ENCODE results near the gene SMC3. TPM values are rescaled to one million over a fixed set of nuclear protein-coding genes. Genes with fewer than 3 reads are reported as not detected.
A peak's percentile ranks its signal among the peaks of the same experiment; 100 is the strongest.
"Not testable (repeated sequence)": the region's sequence is repeated elsewhere in the genome, so short reads cannot be mapped to it uniquely, and the experiment has no call there.

Gene SMC3
- total RNA-seq, 2 experiments from 2014 or later = 38.4 to 73.4 TPM

- Histone ChIP-seq H3K4me2 (ENCODE audit: low read length) (peak overlapping the region; percentile 48), H3K36me3 (ENCODE audit: insufficient read depth, low read length) (no peaks in the 10 kb centered on the region), H3K9me3 (ENCODE audit: low read length) (no peaks in the 10 kb centered on the region), H3K79me2 (ENCODE audit: insufficient read depth, low read depth, low read length) (no peaks in the 10 kb centered on the region), H3K4me3 (ENCODE audit: low read depth, low read length, poor library complexity, severe bottlenecking) (no peak overlapping the region), H3K4me1 (ENCODE audit: insufficient read depth, low read length, poor library complexity, severe bottlenecking) (peaks cover 41% of the 10 kb centered on the region), H4K20me1 (ENCODE audit: insufficient read depth, low read length) (no peaks in the 10 kb centered on the region), H3K9me2 (ENCODE audit: insufficient read depth, low read length) (no peaks in the 10 kb centered on the region), H2AFZ (ENCODE audit: low read length) (peak overlapping the region; percentile 56; the same call in 1 of the 2 replicates), H3K27ac (ENCODE audit: low read depth, low read length, poor library complexity, severe bottlenecking) (peak overlapping the region; percentile 20)
- intact Hi-C loops (cut with micrococcal nuclease; ENCODE audit: unreplicated experiment) = loop anchor here (2.0 kb wide), 1 partner anchor 26 kb away; no protein-coding TSS in a partner anchor
- POLR2A ChIA-PET = interaction anchor here (0.6 to 0.7 kb wide), 2 partner anchors 112 to 717 kb away, joined by 3 read pairs; no protein-coding TSS in a partner anchor
- TF ChIP-seq CTCF (conservative IDR thresholded peaks at IDR 0.05; ENCODE audit: low read length) = no peak
- TF ChIP-seq EZH2phosphoT487 (IDR thresholded peaks at IDR 0.05; ENCODE audit: borderline replicate concordance, low read depth, low read length) = no peak
- peak; percentile 31 for DNase-seq (ENCODE audit: low spot score)
- BruUV-seq (replicated peaks) = no TSS peak
- CTCF ChIA-PET (ENCODE audit: unreplicated experiment) = no interaction called here
Observed at GRCh38 chr10:110528224-110528996, 39.1 kb upstream of the SMC3 start.

GRCh38 chr10:110528997-110529524 is 38.4 kb upstream of the SMC3 start:
- peak; percentile 42 for DNase-seq (ENCODE audit: low spot score)
- H3K79me2 ChIP-seq (ENCODE audit: insufficient read depth, low read depth, low read length); H4K20me1 ChIP-seq (ENCODE audit: insufficient read depth, low read length); CTCF ChIA-PET (ENCODE audit: unreplicated experiment); H3K36me3 ChIP-seq (ENCODE audit: insufficient read depth, low read length); H3K9me3 ChIP-seq (ENCODE audit: low read length); H3K9me2 ChIP-seq (ENCODE audit: insufficient read depth, low read length); BruUV-seq (replicated peaks): not testable (repeated sequence)
- Histone ChIP-seq H3K4me3 (ENCODE audit: low read depth, low read length, poor library complexity, severe bottlenecking) (peak overlapping the region; percentile 2), H3K4me1 (ENCODE audit: insufficient read depth, low read length, poor library complexity, severe bottlenecking) (peaks cover 43% of the 10 kb centered on the region), H3K27ac (ENCODE audit: low read depth, low read length, poor library complexity, severe bottlenecking) (peak overlapping the region; percentile 20), H3K4me2 (ENCODE audit: low read length) (peak overlapping the region; percentile 48), H2AFZ (ENCODE audit: low read length) (peak overlapping the region; percentile 56; the same call in 1 of the 2 replicates)
- intact Hi-C loops (cut with micrococcal nuclease; ENCODE audit: unreplicated experiment) = loop anchor here (2.0 kb wide), 1 partner anchor 26 kb away; no protein-coding TSS in a partner anchor
- POLR2A ChIA-PET = interaction anchor here (0.6 to 1.2 kb wide), 3 partner anchors 18 to 716 kb away, joined by 3 to 4 read pairs (median 3); no protein-coding TSS in a partner anchor

- H3K4me1 ChIP-seq (ENCODE audit: insufficient read depth, low read length, poor library complexity, severe bottlenecking) = peaks cover 45% of the 10 kb centered on the region
- intact Hi-C loops (cut with micrococcal nuclease; ENCODE audit: unreplicated experiment) = loop anchor here (2.0 to 5.0 kb wide), 2 partner anchors 27 to 72 kb away; no protein-coding TSS in a partner anchor
- no peak for TF ChIP-seq CTCF (conservative IDR thresholded peaks at IDR 0.05; ENCODE audit: low read length)
- no peak for TF ChIP-seq EZH2phosphoT487 (IDR thresholded peaks at IDR 0.05; ENCODE audit: borderline replicate concordance, low read depth, low read length)
- H3K36me3 ChIP-seq (ENCODE audit: insufficient read depth, low read length) = no peaks in the 10 kb centered on the region
- H3K4me3 ChIP-seq (ENCODE audit: low read depth, low read length, poor library complexity, severe bottlenecking) = no peak overlapping the region
- H3K79me2 ChIP-seq (ENCODE audit: insufficient read depth, low read depth, low read length) = no peaks in the 10 kb centered on the region
- BruUV-seq (replicated peaks) = no TSS peak
- no peaks in the 10 kb centered on the region for H3K9me2 ChIP-seq (ENCODE audit: insufficient read depth, low read length)
- peak overlapping the region; percentile 56; the same call in 1 of the 2 replicates for H2AFZ ChIP-seq (ENCODE audit: low read length)
- DNase-seq (ENCODE audit: low spot score) = peak; percentile 9
- peak overlapping the region; percentile 48 for H3K4me2 ChIP-seq (ENCODE audit: low read length)
- H3K27ac ChIP-seq (ENCODE audit: low read depth, low read length, poor library complexity, severe bottlenecking) = no peak overlapping the region
- H3K9me3 ChIP-seq (ENCODE audit: low read length) = no peaks in the 10 kb centered on the region
- ChIA-PET POLR2A (interaction anchor here (0.7 to 1.2 kb wide), 2 partner anchors 15 to 17 kb away, joined by 3 to 4 read pairs; no protein-coding TSS in a partner anchor), CTCF (ENCODE audit: unreplicated experiment) (no interaction called here)
- H4K20me1 ChIP-seq (ENCODE audit: insufficient read depth, low read length) = no peaks in the 10 kb centered on the region
Observed at GRCh38 chr10:110529596-110530011, 37.9 kb upstream of the SMC3 start.

All from OCI-LY7 (cell line).